ENCODE measurements around the gene ANKRD63. TPM values are rescaled to one million over a fixed set of nuclear protein-coding genes. Genes with fewer than 3 reads are reported as not detected.

The ANKRD63 gene
- total and polyA plus RNA-seq, 4 donors = not detected

GRCh38 chr15:40295877-40296560 is 13.2 kb upstream of the ANKRD63 start:
- WGBS = 79% methylated on average over 12 of the region's 12 CpGs

GRCh38 chr15:40295297-40295696 is 12.4 kb upstream of the ANKRD63 start:
- H3K27ac ChIP-seq (ENCODE audit: low read depth in 1 of 2, low read length in 2 of 2) = no peak overlapping the region
- peaks cover 0 to 2% (median 0%) of the 10 kb centered on the region in 4 donors for H3K36me3 ChIP-seq (ENCODE audit: control insufficient read depth in 4 of 4, insufficient read depth in 3 of 4, low read depth in 1 of 4, low read length in 3 of 4)
- no peaks in the 10 kb centered on the region for H3K27me3 ChIP-seq (ENCODE audit: control insufficient read depth in 4 of 4, insufficient read depth in 4 of 4, low read length in 3 of 4)
- 88% methylated on average over 1 of the region's 1 CpG for WGBS
- TF ChIP-seq RXRA (IDR thresholded peaks at IDR 0.05) = no peak
- TF ChIP-seq TAF1 (conservative IDR thresholded peaks at IDR 0.05) = no peak
- TF ChIP-seq ZBTB33 (IDR thresholded peaks at IDR 0.05) = no peak
- TF ChIP-seq SP1 (IDR thresholded peaks at IDR 0.05) = no peak
- H3K9ac ChIP-seq (ENCODE audit: low read depth in 1 of 2, low read length in 2 of 2) = no peak overlapping the region
- peaks cover 0 to 6% (median 3%) of the 10 kb centered on the region in 4 donors for H3K4me1 ChIP-seq (ENCODE audit: control insufficient read depth in 4 of 4, insufficient read depth in 4 of 4, low read length in 3 of 4)
- peaks cover 0 to 1% (median 0%) of the 10 kb centered on the region in 4 donors for H3K9me3 ChIP-seq (ENCODE audit: control insufficient read depth in 4 of 4, low read length in 3 of 4)
- DNase-seq (ENCODE audit: low spot score) = no peak
- no peak overlapping the region for H3K4me3 ChIP-seq (ENCODE audit: low read depth in 1 of 3, low read length in 3 of 3)

More at GRCh38 chr15:40295877-40296560, 13.2 kb upstream of the ANKRD63 start:
- Histone ChIP-seq H3K36me3 (ENCODE audit: control insufficient read depth in 4 of 4, insufficient read depth in 3 of 4, low read depth in 1 of 4, low read length in 3 of 4) (peaks cover 0 to 2% (median 0%) of the 10 kb centered on the region in 4 donors), H3K27ac (ENCODE audit: low read depth in 1 of 2, low read length in 2 of 2) (no peak overlapping the region), H3K9me3 (ENCODE audit: control insufficient read depth in 4 of 4, low read length in 3 of 4) (peaks cover 0 to 4% (median 0%) of the 10 kb centered on the region in 4 donors), H3K27me3 (ENCODE audit: control insufficient read depth in 4 of 4, insufficient read depth in 4 of 4, low read length in 3 of 4) (no peaks in the 10 kb centered on the region), H3K4me3 (ENCODE audit: low read depth in 1 of 3, low read length in 3 of 3) (no peak overlapping the region), H3K4me1 (ENCODE audit: control insufficient read depth in 4 of 4, insufficient read depth in 4 of 4, low read length in 3 of 4) (peaks cover 0 to 4% (median 2%) of the 10 kb centered on the region in 4 donors), H3K9ac (ENCODE audit: low read depth in 1 of 2, low read length in 2 of 2) (no peak overlapping the region)
- DNase-seq (ENCODE audit: low spot score) = no peak
- TF ChIP-seq FOXA2 (IDR thresholded peaks at IDR 0.05) (no peak), HNF4A (conservative IDR thresholded peaks at IDR 0.05) (no peak), GABPA (IDR thresholded peaks at IDR 0.05 in 1 of 2, conservative IDR thresholded peaks at IDR 0.05 in 1 of 2) (no peak), RXRA (IDR thresholded peaks at IDR 0.05) (no peak)

DNA sequence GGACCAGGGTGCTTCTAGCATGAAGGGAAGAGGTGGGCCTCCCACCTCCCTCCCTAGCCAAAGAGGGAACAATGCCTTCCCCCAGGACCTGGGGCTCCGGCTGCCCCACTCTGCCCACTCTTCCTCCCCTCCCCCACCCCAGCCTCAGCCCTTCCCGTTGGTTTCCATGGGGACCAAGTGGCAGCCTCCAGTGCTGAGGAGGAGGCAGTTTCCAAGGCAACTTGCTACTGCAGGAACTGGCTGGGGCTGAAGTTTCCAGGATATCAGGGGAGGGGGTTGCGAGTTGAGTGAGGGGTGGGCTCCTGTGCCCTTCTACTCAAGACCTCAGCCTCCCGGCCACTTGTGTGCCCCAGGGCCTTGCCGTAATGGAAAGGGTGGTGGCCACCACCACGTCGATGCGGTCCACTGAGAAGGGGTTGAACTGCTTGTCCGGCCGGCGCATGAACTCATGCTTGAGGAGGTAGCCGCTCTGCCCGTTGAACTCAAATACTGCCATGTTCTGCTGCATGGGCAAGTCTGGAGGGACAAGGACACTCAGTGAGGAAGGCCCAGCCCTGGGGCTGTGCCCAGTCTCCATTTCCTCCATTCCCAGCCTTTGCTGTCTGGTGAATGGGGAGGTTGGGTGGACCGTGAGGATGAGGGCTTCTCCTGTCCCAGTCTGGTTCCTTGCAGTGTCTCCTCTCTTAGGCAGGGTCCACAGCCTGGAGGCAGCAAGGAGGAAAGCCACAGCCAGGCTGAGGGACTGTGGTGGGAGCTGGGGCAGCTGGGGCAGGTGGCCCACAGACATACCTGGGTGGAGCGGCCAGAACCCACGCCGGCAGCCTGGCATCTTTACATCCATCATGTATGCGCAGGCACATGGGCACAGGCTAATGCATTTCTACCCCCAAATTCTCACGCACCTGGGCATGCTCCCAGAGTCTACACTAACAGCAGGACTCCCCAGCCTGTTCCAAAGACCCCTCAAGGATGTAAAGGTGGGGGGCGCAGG is 11.3 kb upstream of the ANKRD63 start:
- Histone ChIP-seq H3K9ac (ENCODE audit: low read depth in 1 of 2, low read length in 2 of 2) (no peak overlapping the region), H3K27me3 (ENCODE audit: control insufficient read depth in 4 of 4, insufficient read depth in 4 of 4, low read length in 3 of 4) (no peaks in the 10 kb centered on the region), H3K4me3 (ENCODE audit: low read depth in 1 of 3, low read length in 3 of 3) (no peak overlapping the region), H3K36me3 (ENCODE audit: control insufficient read depth in 4 of 4, insufficient read depth in 3 of 4, low read depth in 1 of 4, low read length in 3 of 4) (peaks cover 0 to 2% (median 0%) of the 10 kb centered on the region in 4 donors), H3K9me3 (ENCODE audit: control insufficient read depth in 4 of 4, low read length in 3 of 4) (no peaks in the 10 kb centered on the region), H3K27ac (ENCODE audit: low read depth in 1 of 2, low read length in 2 of 2) (no peak overlapping the region), H3K4me1 (ENCODE audit: control insufficient read depth in 4 of 4, insufficient read depth in 4 of 4, low read length in 3 of 4) (peaks cover under 1 to 10% (median 6%) of the 10 kb centered on the region in 4 donors)
- WGBS = 89% methylated on average over 20 of the region's 20 CpGs
- DNase-seq (ENCODE audit: low spot score) = no peak
- TF ChIP-seq CTCF (IDR thresholded peaks at IDR 0.05; ENCODE audit: low read depth, low read length, missing input control) = no peak
- TF ChIP-seq FOXA2 (IDR thresholded peaks at IDR 0.05) = no peak
- TF ChIP-seq EGR1 (IDR thresholded peaks at IDR 0.05; ENCODE audit: low read depth in 2 of 2) = no peak
- TF ChIP-seq RXRA (IDR thresholded peaks at IDR 0.05) = no peak
- no peak for TF ChIP-seq NR2F2 (IDR thresholded peaks at IDR 0.05)
- TF ChIP-seq, protein P1, sequence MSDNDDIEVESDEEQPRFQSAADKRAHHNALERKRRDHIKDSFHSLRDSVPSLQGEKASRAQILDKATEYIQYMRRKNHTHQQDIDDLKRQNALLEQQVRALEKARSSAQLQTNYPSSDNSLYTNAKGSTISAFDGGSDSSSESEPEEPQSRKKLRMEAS (IDR thresholded peaks at IDR 0.05) = no peak
- no peak for TF ChIP-seq FOXA1 (IDR thresholded peaks at IDR 0.05)
- TF ChIP-seq HNF4A (conservative IDR thresholded peaks at IDR 0.05) = no peak
- no peak for TF ChIP-seq ATF3 (IDR thresholded peaks at IDR 0.05)
- TF ChIP-seq JUND (IDR thresholded peaks at IDR 0.05) = no peak
- no peak for TF ChIP-seq GABPA (IDR thresholded peaks at IDR 0.05 in 1 of 2, conservative IDR thresholded peaks at IDR 0.05 in 1 of 2)
